NCI-H2081 (cell line): ENCODE results near the gene FGF12.

ENCODE experiments used
- DNase-seq, 2 experiments: peaks; one replicate each; lab custom pipeline; 2025; lab: John Stamatoyannopoulos, UW

The FGF12 gene

GRCh38 chr3:192187485-192188051 lies 539.8 kb downstream of the FGF12 start:
- DNase-seq, result no peak

GRCh38 chr3:192186498-192186897 lies 540.8 kb downstream of the FGF12 start:
- DNase-seq, result no peak

- no peak for DNase-seq
Observed at GRCh38 chr3:192186045-192186444, 541.3 kb downstream of the FGF12 start.

GRCh38 chr3:192183109-192183508 lies 544.2 kb downstream of the FGF12 start:
- DNase-seq, result peak in 1 of 2 experiments; percentile 71

GRCh38 chr3:192181151-192181550 lies 546.2 kb downstream of the FGF12 start:
- no peak for DNase-seq

GRCh38 chr3:192177383-192177782 lies 550.0 kb downstream of the FGF12 start:
- DNase-seq, result no peak

GRCh38 chr3:192174283-192174682 lies 553.1 kb downstream of the FGF12 start:
- DNase-seq, result no peak

GRCh38 chr3:192171213-192171612 lies 556.1 kb downstream of the FGF12 start:
- DNase-seq, result no peak

GRCh38 chr3:192170659-192171058 lies 556.7 kb downstream of the FGF12 start:
- no peak for DNase-seq

- no peak for DNase-seq
Observed at GRCh38 chr3:192170031-192170430, 557.3 kb downstream of the FGF12 start.

GRCh38 chr3:192169332-192169915 lies 557.9 kb downstream of the FGF12 start:
- no peak for DNase-seq

- DNase-seq, result no peak
Observed at GRCh38 chr3:192168202-192168601, 559.1 kb downstream of the FGF12 start.

GRCh38 chr3:192165552-192165951 lies 561.8 kb downstream of the FGF12 start:
- no peak for DNase-seq

GRCh38 chr3:192161661-192162060 lies 565.7 kb downstream of the FGF12 start:
- DNase-seq, result no peak

- DNase-seq, result no peak
Observed at GRCh38 chr3:192156382-192156781, 571.0 kb downstream of the FGF12 start.

- no peak for DNase-seq
Observed at GRCh38 chr3:192155194-192155593, 572.1 kb downstream of the FGF12 start.

- no peak for DNase-seq
Observed at GRCh38 chr3:192133271-192133670, 594.1 kb downstream of the FGF12 start.

GRCh38 chr3:192130534-192131132 lies 596.7 kb downstream of the FGF12 start:
- peak; percentile 66 to 78 for DNase-seq

GRCh38 chr3:192129586-192129985 lies 597.8 kb downstream of the FGF12 start:
- peak in 1 of 2 experiments; percentile 5 for DNase-seq

GRCh38 chr3:192128922-192129321 lies 598.4 kb downstream of the FGF12 start:
- peak; percentile 69 to 90 for DNase-seq

- no peak for DNase-seq
Observed at GRCh38 chr3:192128060-192128459, 599.3 kb downstream of the FGF12 start.

GRCh38 chr3:192122832-192123594 lies 604.3 kb downstream of the FGF12 start:
- no peak for DNase-seq

- DNase-seq, result peak; percentile 32 to 70
Observed at GRCh38 chr3:192121923-192122322, 605.4 kb downstream of the FGF12 start.
